H1 (cell line): ENCODE measurements around the gene AAMP. TPM values are rescaled to one million over a fixed set of nuclear protein-coding genes. Genes with fewer than 3 reads are reported as not detected.

Source experiments
- CTCF ChIA-PET: fragments of 300-600 bp; sonication (Branson Sonifier 250); formaldehyde crosslinking; loops from one replicate; lab custom pipeline; 2021; ENCODE audit not compliant: partially characterized antibody; lab: Charles Lee
- POLR2A ChIA-PET: fragments of 300-600 bp; sonication (Branson Sonifier 250); formaldehyde crosslinking; loops from one replicate; lab custom pipeline; 2021; ENCODE audit warnings: inconsistent platforms; ENCODE audit not compliant: partially characterized antibody; lab: Charles Lee
- DNase-seq, 2 experiments: peaks; one replicate each; pipeline versions ENCODE4 v3.0.0 to v3.0.0-alpha.2; 2010 to 2022; ENCODE audit warnings: low spot score in 2 of 2, low read depth in 1 of 2, mixed read lengths in 1 of 2
- FAIRE-seq: peaks from 2 replicates; lab custom pipeline; 2011; peaks lifted over from hg19 to GRCh38; lab: Jason Lieb, UNC
- H2AFZ ChIP-seq: 2 replicates; pipeline ENCODE4 v1.8.1; 2012; ENCODE audit warnings: low read length, inconsistent platforms
- H2AK5ac ChIP-seq: 2 replicates; pipeline ENCODE4 v1.6.1; 2013; ENCODE audit warnings: low read depth, low read length
- H2BK120ac ChIP-seq: replicated peaks from 2 replicates; pipeline ENCODE3; 2013; ENCODE audit warnings: low read depth, low read length, inconsistent platforms
- H2BK12ac ChIP-seq: 2 replicates; pipeline ENCODE4 v1.6.1; 2013; ENCODE audit warnings: low read depth, low read length
- H2BK15ac ChIP-seq: 2 replicates; pipeline ENCODE4 v1.6.1; 2013; ENCODE audit warnings: low read length
- H2BK20ac ChIP-seq: 2 replicates; pipeline ENCODE4 v1.6.1; 2013; ENCODE audit warnings: low read length
- H2BK5ac ChIP-seq: 2 replicates; pipeline ENCODE4 v1.6.1; 2013; ENCODE audit warnings: low read depth, low read length
- H3K14ac ChIP-seq: 2 replicates; pipeline ENCODE4 v1.6.1; 2013; ENCODE audit warnings: inconsistent platforms; ENCODE audit not compliant: insufficient read length
- H3K18ac ChIP-seq: 2 replicates; pipeline ENCODE4 v1.6.1; 2013; ENCODE audit warnings: low read length; ENCODE audit errors: extremely low read depth
- H3K23ac ChIP-seq: 2 replicates; pipeline ENCODE4 v1.6.1; 2013; ENCODE audit warnings: inconsistent platforms; ENCODE audit not compliant: insufficient read length
- H3K23me2 ChIP-seq: 2 replicates; pipeline ENCODE4 v1.6.1; 2013; ENCODE audit warnings: low read depth, low read length
- H3K27ac ChIP-seq: 2 replicates; pipeline ENCODE4 v1.6.1; 2011; ENCODE audit warnings: low read depth, low read length, inconsistent platforms
- H3K27me3 ChIP-seq, 4 experiments: replicated peaks in 1 of 4; 1 replicate in 1 of 4; 2 replicates in 3 of 4; pipeline versions ENCODE4 v1.6.1 to v1.8.1; 2011 to 2013; ENCODE audit warnings: low read length in 3 of 4, mild to moderate bottlenecking in 3 of 4, inconsistent platforms in 2 of 4, mixed read lengths in 2 of 4, moderate library complexity in 1 of 4; ENCODE audit not compliant: control insufficient read depth in 3 of 4, insufficient read depth in 3 of 4; ENCODE audit errors: extremely low read depth in 1 of 4
- H3K36me3 ChIP-seq, 4 experiments: 2 replicates each; pipeline versions ENCODE4 v1.6.1 to v1.8.1; 2011 to 2013; ENCODE audit warnings: mild to moderate bottlenecking in 4 of 4, low read length in 3 of 4, moderate library complexity in 2 of 4, control low read depth in 1 of 4, inconsistent platforms in 1 of 4; ENCODE audit not compliant: insufficient read depth in 4 of 4, control insufficient read depth in 2 of 4
- H3K4ac ChIP-seq: replicated peaks from 2 replicates; pipeline ENCODE3; 2013; ENCODE audit warnings: low read length, low read depth, mixed read lengths, inconsistent platforms; ENCODE audit not compliant: insufficient read length
- H3K4me1 ChIP-seq, 4 experiments: replicated peaks in 1 of 4; 1 replicate in 1 of 4; 2 replicates in 3 of 4; pipeline versions ENCODE4 v1.6.1 to v1.8.1; 2011 to 2013; ENCODE audit warnings: low read length in 3 of 4, inconsistent platforms in 2 of 4, mixed read lengths in 1 of 4; ENCODE audit not compliant: insufficient read depth in 4 of 4, control insufficient read depth in 3 of 4
- H3K4me2 ChIP-seq, 2 experiments: 2 replicates each; pipeline versions ENCODE4 v1.6.1 to v1.8.1; 2011 to 2013; ENCODE audit warnings: low read depth in 2 of 2, low read length in 2 of 2, control low read depth in 1 of 2, inconsistent platforms in 1 of 2, mild to moderate bottlenecking in 1 of 2; ENCODE audit not compliant: insufficient read depth in 1 of 2
- H3K4me3 ChIP-seq, 4 experiments: fragments of 200-600, 300-600 bp in 1 of 4; sonication (generic), shearing (Covaris generic), sonication (Bioruptor Twin) in 1 of 4; 2 replicates each; pipeline versions ENCODE4 v1.5.1 to v1.8.1; 2011 to 2016; ENCODE audit warnings: low read length in 4 of 4, low read depth in 3 of 4, control low read depth in 2 of 4, inconsistent platforms in 2 of 4, mild to moderate bottlenecking in 2 of 4, mixed read lengths in 1 of 4, moderate library complexity in 1 of 4; ENCODE audit not compliant: insufficient read depth in 2 of 4; ENCODE audit errors: extremely low read depth in 1 of 4
- H3K56ac ChIP-seq: replicated peaks from 2 replicates; pipeline ENCODE3; 2013; ENCODE audit warnings: low read depth, mild to moderate bottlenecking, mixed read lengths, low read length, inconsistent platforms; ENCODE audit not compliant: insufficient read length
- H3K79me1 ChIP-seq: 2 replicates; pipeline ENCODE4 v1.6.1; 2013; ENCODE audit warnings: low read depth, low read length, control low read depth
- H3K79me2 ChIP-seq, 2 experiments: 2 replicates each; pipeline versions ENCODE4 v1.6.1 to v1.8.1; 2012 to 2013; ENCODE audit warnings: low read length in 2 of 2, mild to moderate bottlenecking in 2 of 2, inconsistent platforms in 1 of 2; ENCODE audit not compliant: insufficient read depth in 2 of 2, control insufficient read depth in 1 of 2
- H3K9ac ChIP-seq, 4 experiments: replicated peaks in 1 of 4; 1 replicate in 1 of 4; 2 replicates in 3 of 4; pipeline versions ENCODE4 v1.6.1 to v1.8.1; 2011 to 2013; ENCODE audit warnings: low read depth in 3 of 4, low read length in 3 of 4, control low read depth in 2 of 4, mild to moderate bottlenecking in 2 of 4, moderate library complexity in 2 of 4, inconsistent platforms in 1 of 4; ENCODE audit errors: extremely low read depth in 1 of 4
- H3K9me3 ChIP-seq, 2 experiments: 2 replicates each; pipeline versions ENCODE4 v1.6.1 to v1.8.1; 2012 to 2013; ENCODE audit warnings: mild to moderate bottlenecking in 2 of 2, moderate library complexity in 2 of 2, control low read depth in 1 of 2, inconsistent platforms in 1 of 2, low read depth in 1 of 2, low read length in 1 of 2, mixed read lengths in 1 of 2; ENCODE audit not compliant: insufficient read depth in 2 of 2
- H4K20me1 ChIP-seq, 2 experiments: replicated peaks in 1 of 2; 2 replicates each; pipeline versions ENCODE3 to v1.8.1; 2011 to 2013; ENCODE audit warnings: inconsistent platforms in 2 of 2, low read length in 2 of 2, mild to moderate bottlenecking in 1 of 2; ENCODE audit not compliant: insufficient read depth in 2 of 2, control insufficient read depth in 1 of 2
- H4K5ac ChIP-seq: 2 replicates; pipeline ENCODE4 v1.6.1; 2013; ENCODE audit warnings: low read length, low read depth, mixed read lengths, inconsistent platforms; ENCODE audit not compliant: insufficient read length
- H4K8ac ChIP-seq: 2 replicates; pipeline ENCODE4 v1.8.0; 2013; ENCODE audit warnings: mild to moderate bottlenecking, moderate library complexity, low read length, inconsistent platforms; ENCODE audit not compliant: insufficient read depth; ENCODE audit errors: extremely low read depth
- H4K91ac ChIP-seq: replicated peaks from 2 replicates; pipeline ENCODE3; 2013; ENCODE audit warnings: low read length, mixed read lengths, inconsistent platforms; ENCODE audit not compliant: insufficient read length
- CHD2 ChIP-seq: IDR thresholded peaks from 2 replicates; pipeline ENCODE4 v1.6.1; 2012; ENCODE audit warnings: low read length, improper control_type of control experiment
- CTBP2 ChIP-seq: IDR thresholded peaks from 2 replicates; pipeline ENCODE4 v1.7.0; 2011; ENCODE audit warnings: borderline replicate concordance, mild to moderate bottlenecking, moderate library complexity, mixed read lengths, low read length; ENCODE audit not compliant: insufficient read depth, insufficient read length
- GABPA ChIP-seq: IDR thresholded peaks from 2 replicates; pipeline ENCODE4 v1.6.1; 2011; ENCODE audit warnings: mild to moderate bottlenecking, low read length, moderate library complexity, borderline replicate concordance; ENCODE audit not compliant: insufficient read depth
- HDAC2 ChIP-seq, 2 experiments: fragments of 300-600 bp in 1 of 2; sonication (generic) in 1 of 2; IDR thresholded peaks; 2 replicates each; pipeline ENCODE4 v1.6.1; 2011 to 2012; ENCODE audit warnings: low read depth in 2 of 2, low read length in 2 of 2, mild to moderate bottlenecking in 2 of 2, moderate library complexity in 2 of 2, borderline replicate concordance in 1 of 2, inconsistent platforms in 1 of 2
- JUN ChIP-seq: IDR thresholded peaks from 2 replicates; pipeline ENCODE4 v1.6.1; 2011; ENCODE audit warnings: low read depth, mild to moderate bottlenecking, improper control_type of control experiment, low read length
- JUND ChIP-seq: IDR thresholded peaks from 2 replicates; pipeline ENCODE4 v1.6.1; 2011; ENCODE audit warnings: mild to moderate bottlenecking, improper control_type of control experiment, low read length
- KDM1A ChIP-seq: fragments of 200-600, 300-600 bp; sonication (generic); IDR thresholded peaks from 2 replicates; pipeline ENCODE4 v1.7.1; 2016; ENCODE audit warnings: mild to moderate bottlenecking, low read length, borderline replicate concordance
- POLR2AphosphoS5 ChIP-seq: IDR thresholded peaks from 2 replicates; pipeline ENCODE4 v1.6.1; 2011; ENCODE audit warnings: low read depth, low read length
- RAD21 ChIP-seq, 2 experiments: IDR thresholded peaks in 1 of 2; conservative IDR thresholded peaks in 1 of 2; 2 replicates each; pipeline ENCODE4 v1.6.1; 2011; ENCODE audit warnings: low read depth in 2 of 2, low read length in 2 of 2, improper control_type of control experiment in 1 of 2, inconsistent platforms in 1 of 2, mild to moderate bottlenecking in 1 of 2, moderate library complexity in 1 of 2
- RFX5 ChIP-seq: IDR thresholded peaks from 2 replicates; pipeline ENCODE4 v1.6.1; 2011; ENCODE audit warnings: low read depth, low read length, improper control_type of control experiment, borderline replicate concordance
- SIRT6 ChIP-seq: IDR thresholded peaks from one replicate; pipeline ENCODE4 v1.7.1; 2012; ENCODE audit warnings: low read length, inconsistent platforms
- SIX5 ChIP-seq: IDR thresholded peaks from 2 replicates; pipeline ENCODE4 v1.6.1; 2011; ENCODE audit warnings: mild to moderate bottlenecking, low read depth, low read length
- SP4 ChIP-seq: IDR thresholded peaks from 2 replicates; pipeline ENCODE4 v1.6.1; 2012; ENCODE audit warnings: low read length, inconsistent platforms
- TAF1 ChIP-seq: IDR thresholded peaks from 2 replicates; pipeline ENCODE4 v1.6.1; 2011; ENCODE audit warnings: mild to moderate bottlenecking, low read depth, low read length
- TBP ChIP-seq: IDR thresholded peaks from 2 replicates; pipeline ENCODE4 v1.6.1; 2011; ENCODE audit warnings: low read depth, low read length, improper control_type of control experiment
- WGBS, 2 experiments: shearing (Covaris generic) in 1 of 2; methylation state at CpG; one replicate each; pipeline versions ENCODE4 v1.1.6 to v1.1.7; 2013 to 2015; ENCODE audit warnings: low lambda C conversion rate in 2 of 2, mixed read lengths in 2 of 2, inconsistent platforms in 1 of 2, low coverage in 1 of 2, missing lambda C conversion rate in 1 of 2; ENCODE audit not compliant: insufficient replicate concordance in 2 of 2, insufficient coverage in 1 of 2, insufficient read length in 1 of 2; ENCODE audit errors: extremely low coverage in 1 of 2, missing lambda C conversion rate in 1 of 2; 5-methylcytosine and 5-hydroxymethylcytosine counted together
- polyA plus RNA-seq, 7 experiments: library from polyadenylated mRNA; depleted of rRNA in 3 of 7; stranded (reverse) in 5 of 7; unstranded in 2 of 7; fragments of >200 nt in 5 of 7; fragments of 200-250 nt in 2 of 7; gene quantifications; 1 replicate in 5 of 7; 2 replicates in 1 of 7; 4 replicates in 1 of 7; pipeline versions ENCODE4 v1.2.1 to v1.2.3, GENCODE V29; 2011 to 2013; ENCODE audit warnings: missing spikeins in 2 of 7, mixed read lengths in 2 of 7
- total RNA-seq: library from RNA; stranded (reverse); fragmentation: NEBNext Ultra II Directional; extraction: Animal tissue kit (Norgen Biotek cat#: 25700); gene quantifications from 2 replicates; pipeline ENCODE4 v1.2.1, GENCODE V29; 2021

AAMP gene
- total and polyA plus RNA-seq, 2 of the 8 experiments (the other 6 are each of a cell fraction or from before 2014, with no cell fraction given): 119 to 125 TPM

GRCh38 chr2:218277921-218278320, 8.0 kb upstream of the AAMP start:
- H3K36me3 ChIP-seq: peaks cover 0 to 41% (median 9%) of the 10 kb centered on the region in 4 experiments; a peak in 6 of 8 replicates
- ChIA-PET POLR2A (interaction anchor here (1.1 kb wide), 1 partner anchor 9 kb away, joined by 4 read pairs; no protein-coding TSS in a partner anchor), CTCF (no interaction called here)
- H2BK12ac ChIP-seq: no peak overlapping the region
- H3K4me3 ChIP-seq: no peak overlapping the region
- H3K27ac ChIP-seq: no peak overlapping the region
- H3K4me1 ChIP-seq: peaks cover 0 to 1% (median 0%) of the 10 kb centered on the region in 4 experiments; a peak in 2 of 7 replicates
- DNase-seq (no peak), FAIRE-seq (no peak)
- H3K4ac ChIP-seq: no peak overlapping the region
- H3K9me3 ChIP-seq: no peaks in the 10 kb centered on the region
- H2BK15ac ChIP-seq: no peak overlapping the region
- H4K20me1 ChIP-seq: peaks cover 0 to 18% of the 10 kb centered on the region in 2 experiments
- H2AK5ac ChIP-seq: no peak overlapping the region
- no peak overlapping the region for H2BK120ac ChIP-seq
- H3K9ac ChIP-seq: no peak overlapping the region
- no peaks in the 10 kb centered on the region for H3K23me2 ChIP-seq
- no peak overlapping the region for H3K4me2 ChIP-seq
- no peak overlapping the region for H3K23ac ChIP-seq
- no peak overlapping the region for H3K18ac ChIP-seq
- H3K27me3 ChIP-seq: no peaks in the 10 kb centered on the region
- H4K5ac ChIP-seq: no peak overlapping the region
- H2AFZ ChIP-seq: no peak overlapping the region
- H4K8ac ChIP-seq: no peak overlapping the region
- H3K14ac ChIP-seq: no peak overlapping the region
- H4K91ac ChIP-seq: no peak overlapping the region
- H2BK5ac ChIP-seq: no peak overlapping the region
- H3K79me1 ChIP-seq: no peaks in the 10 kb centered on the region
- H2BK20ac ChIP-seq: no peak overlapping the region
- no peak overlapping the region for H3K56ac ChIP-seq
- H3K79me2 ChIP-seq: no peaks in the 10 kb centered on the region
- 73% methylated on average over 7 of the region's 7 CpGs; no CpG with 5 or more reads in 1 of the 2 experiments for WGBS, 2 experiments
- no peak for TF ChIP-seq CHD2
- TF ChIP-seq SIRT6: no peak
- no peak for TF ChIP-seq TBP
- no peak for TF ChIP-seq HDAC2 (IDR thresholded peaks at IDR 0.05; ENCODE audit: borderline replicate concordance in 1 of 2, low read depth in 2 of 2, low read length in 2 of 2)
- TF ChIP-seq GABPA: no peak
- TF ChIP-seq SIX5: no peak
- no peak for TF ChIP-seq KDM1A
- no peak for TF ChIP-seq RFX5
- no peak for TF ChIP-seq POLR2AphosphoS5
- no peak for TF ChIP-seq RAD21 (IDR thresholded peaks at IDR 0.05 in 1 of 2, conservative IDR thresholded peaks at IDR 0.05 in 1 of 2; ENCODE audit: low read depth in 2 of 2, low read length in 2 of 2)
- TF ChIP-seq TAF1: no peak
- no peak for TF ChIP-seq JUND
- TF ChIP-seq JUN: no peak
- no peak for TF ChIP-seq SP4
- TF ChIP-seq CTBP2: no peak
